ENCODE measurements around the gene FAM3C. TPM values are rescaled to one million over a fixed set of nuclear protein-coding genes. Genes with fewer than 3 reads are reported as not detected.

FAM3C gene
- total and polyA plus RNA-seq, 2 donors (not counting 1 experiment from before 2014, with no cell fraction given), result 38.7 to 75.4 TPM

- Histone ChIP-seq H3K4me2 (replicated peaks; ENCODE audit: low read depth, low read length, poor library complexity, severe bottlenecking) (no peak overlapping the region), H2AFZ (ENCODE audit: insufficient read depth, low read depth, low read length, poor library complexity, severe bottlenecking) (no peak overlapping the region), H3K79me2 (ENCODE audit: control insufficient read depth, insufficient read depth, low read length) (no peaks in the 10 kb centered on the region), H4K20me1 (ENCODE audit: control insufficient read depth, insufficient read depth, low read length, poor library complexity, severe bottlenecking) (no peaks in the 10 kb centered on the region), H3K4me3 (ENCODE audit: control extremely low read depth in 1 of 5, extremely low read depth in 1 of 5, insufficient read depth in 1 of 5, low read depth in 2 of 5, low read length in 4 of 5) (no peak overlapping the region), H3K27me3 (replicated peaks in 1 of 4; ENCODE audit: control extremely low read depth in 1 of 4, control insufficient read depth in 3 of 4, insufficient read depth in 4 of 4, low read length in 3 of 4) (no peaks in the 10 kb centered on the region), H3K9ac (ENCODE audit: low read length) (no peak overlapping the region), H3K4me1 (ENCODE audit: control insufficient read depth in 2 of 2, insufficient read depth in 2 of 2, low read length in 2 of 2) (peaks cover 0 to 4% of the 10 kb centered on the region in 2 donors), H3K27ac (ENCODE audit: low read length in 2 of 2) (no peak overlapping the region), H3K9me3 (ENCODE audit: control extremely low read depth in 1 of 3, control insufficient read depth in 2 of 3, insufficient read depth in 1 of 3, low read length in 2 of 3) (no peaks in the 10 kb centered on the region), H3K36me3 (replicated peaks in 1 of 2; ENCODE audit: control extremely low read depth in 1 of 2, control insufficient read depth in 1 of 2, extremely low read depth in 1 of 2, insufficient read depth in 2 of 2, low read length in 1 of 2) (no peaks in the 10 kb centered on the region)
- intact Hi-C loops (cut with micrococcal nuclease), result loop anchor here (10.0 kb wide), 1 partner anchor 114 kb away; no protein-coding TSS in a partner anchor
- POLR2A ChIA-PET, result no interaction called here
- TF ChIP-seq CTCF (IDR thresholded peaks at IDR 0.05), result no peak
- no peak for TF ChIP-seq EZH2 (IDR thresholded peaks at IDR 0.05; ENCODE audit: borderline replicate concordance, insufficient read depth, low read depth, low read length, poor library complexity, severe bottlenecking)
- no peak overlapping the region for H3K4me3 Mint-ChIP-seq
- CTCF ChIA-PET, result interaction anchor here (0.7 to 1.8 kb wide), 4 partner anchors 11 to 117 kb away, joined by 3 to 7 read pairs (median 3); no protein-coding TSS in a partner anchor
- DNase-seq (no peak), ATAC-seq (ENCODE audit: low read depth) (no peak)
- H3K4me1 Mint-ChIP-seq, result peaks cover 14% of the 10 kb centered on the region
- no peaks in the 10 kb centered on the region for H3K9me3 Mint-ChIP-seq (ENCODE audit: insufficient read depth)
- H3K27me3 Mint-ChIP-seq, result no peaks in the 10 kb centered on the region
- WGBS (ENCODE audit: insufficient coverage), result 90% methylated on average over 1 of the region's 1 CpG
- no peak overlapping the region for H3K27ac Mint-ChIP-seq
These were observed 34.5 kb upstream of the FAM3C start for GRCh38 chr7:121430558-121430957.

- no peak for DNase-seq
- ATAC-seq (ENCODE audit: low read depth), result no peak
- no peak for TF ChIP-seq CTCF (IDR thresholded peaks at IDR 0.05)
- no peak for TF ChIP-seq EZH2 (IDR thresholded peaks at IDR 0.05; ENCODE audit: borderline replicate concordance, insufficient read depth, low read depth, low read length, poor library complexity, severe bottlenecking)
- Histone ChIP-seq H3K36me3 (replicated peaks in 1 of 2; ENCODE audit: control extremely low read depth in 1 of 2, control insufficient read depth in 1 of 2, extremely low read depth in 1 of 2, insufficient read depth in 2 of 2, low read length in 1 of 2) (no peaks in the 10 kb centered on the region), H3K9me3 (ENCODE audit: control extremely low read depth in 1 of 3, control insufficient read depth in 2 of 3, insufficient read depth in 1 of 3, low read length in 2 of 3) (no peaks in the 10 kb centered on the region), H3K27me3 (replicated peaks in 1 of 4; ENCODE audit: control extremely low read depth in 1 of 4, control insufficient read depth in 3 of 4, insufficient read depth in 4 of 4, low read length in 3 of 4) (no peaks in the 10 kb centered on the region), H3K27ac (ENCODE audit: low read length in 2 of 2) (no peak overlapping the region), H3K9ac (ENCODE audit: low read length) (no peak overlapping the region), H3K4me3 (ENCODE audit: control extremely low read depth in 1 of 5, extremely low read depth in 1 of 5, insufficient read depth in 1 of 5, low read depth in 2 of 5, low read length in 4 of 5) (no peak overlapping the region), H3K79me2 (ENCODE audit: control insufficient read depth, insufficient read depth, low read length) (no peaks in the 10 kb centered on the region), H3K4me1 (ENCODE audit: control insufficient read depth in 2 of 2, insufficient read depth in 2 of 2, low read length in 2 of 2) (peaks cover 0 to 4% of the 10 kb centered on the region in 2 donors), H3K4me2 (replicated peaks; ENCODE audit: low read depth, low read length, poor library complexity, severe bottlenecking) (no peak overlapping the region), H2AFZ (ENCODE audit: insufficient read depth, low read depth, low read length, poor library complexity, severe bottlenecking) (no peak overlapping the region), H4K20me1 (ENCODE audit: control insufficient read depth, insufficient read depth, low read length, poor library complexity, severe bottlenecking) (no peaks in the 10 kb centered on the region)
- Mint-ChIP-seq H3K9me3 (ENCODE audit: insufficient read depth) (no peaks in the 10 kb centered on the region), H3K4me1 (peaks cover 14% of the 10 kb centered on the region), H3K27ac (no peak overlapping the region), H3K4me3 (no peak overlapping the region), H3K27me3 (no peaks in the 10 kb centered on the region)
- CTCF ChIA-PET, result interaction anchor here (0.9 to 1.8 kb wide), 4 partner anchors 12 to 117 kb away, joined by 3 to 7 read pairs (median 3); no protein-coding TSS in a partner anchor
- POLR2A ChIA-PET, result no interaction called here
- intact Hi-C loops (cut with micrococcal nuclease), result loop anchor here (10.0 kb wide), 1 partner anchor 115 kb away; no protein-coding TSS in a partner anchor
These were observed 33.7 kb upstream of the FAM3C start for GRCh38 chr7:121429798-121430197.

All from B cell (primary cell).